ENCODE measurements around the gene DUSP3. TPM values are rescaled to one million over a fixed set of nuclear protein-coding genes. Genes with fewer than 3 reads are reported as not detected.
A peak's percentile ranks its signal among the peaks of the same experiment; 100 is the strongest.
"Not testable (repeated sequence)": the region's sequence is repeated elsewhere in the genome, so short reads cannot be mapped to it uniquely, and the experiment has no call there.

Gene DUSP3
- total and polyA plus RNA-seq, 4 experiments from 2014 or later: 5.8 to 13.1 (median 9.1) TPM

DNA sequence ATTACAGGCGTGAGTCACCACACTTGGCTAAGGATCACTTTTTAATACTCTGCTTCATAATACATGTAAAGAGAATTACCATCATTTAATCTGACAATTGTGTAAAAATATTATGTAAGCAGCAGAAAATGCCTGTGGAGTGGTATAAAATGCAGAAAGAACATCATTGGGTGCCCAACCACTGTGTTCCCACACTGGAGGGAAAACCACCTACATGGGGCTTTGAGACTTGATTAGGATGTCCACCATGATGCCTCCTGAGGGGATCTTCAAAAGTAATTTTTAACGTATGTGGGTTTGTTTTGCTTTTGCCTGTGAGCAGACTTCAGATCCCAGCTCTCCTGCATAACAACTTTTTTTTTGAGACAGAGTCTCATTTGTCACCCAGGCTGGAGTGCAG lies 20.3 kb upstream of the DUSP3 start:
- H3K27me3 Mint-ChIP-seq: peaks cover 19 to 23% of the 10 kb centered on the region in 2 donors
- CTCF ChIA-PET (ENCODE audit: partially characterized antibody): no interaction called here
- no peaks in the 10 kb centered on the region for H3K4me1 ChIP-seq (ENCODE audit: insufficient read depth, low read length)
- no peak for DNase-seq
- H3K4me3 ChIP-seq (ENCODE audit: low read length in 2 of 2): no peak overlapping the region
- no peaks in the 10 kb centered on the region for H3K36me3 ChIP-seq (ENCODE audit: insufficient read depth, low read length)
- no peak overlapping the region for H3K27ac Mint-ChIP-seq
- H3K36me3 Mint-ChIP-seq: no peaks in the 10 kb centered on the region
- no peak overlapping the region for H3K27ac ChIP-seq (ENCODE audit: low read depth, low read length)
- no peaks in the 10 kb centered on the region for H3K9me3 Mint-ChIP-seq
- no peaks in the 10 kb centered on the region for H3K9me3 ChIP-seq (ENCODE audit: control insufficient read depth in 1 of 2, low read length in 2 of 2)
- intact Hi-C loops (cut with micrococcal nuclease): no loop called here
- no peak overlapping the region for H3K4me3 Mint-ChIP-seq
- H3K27me3 ChIP-seq (ENCODE audit: insufficient read depth, low read length): no peaks in the 10 kb centered on the region
- POLR2A ChIA-PET (ENCODE audit: partially characterized antibody): interaction anchor here (0.6 kb wide), 1 partner anchor 620 kb away, joined by 3 read pairs; no protein-coding TSS in a partner anchor
- H3K4me1 Mint-ChIP-seq: no peaks in the 10 kb centered on the region

- DNase-seq; H3K4me3 Mint-ChIP-seq; H3K9me3 ChIP-seq (ENCODE audit: control insufficient read depth in 1 of 2, low read length in 2 of 2); H3K4me1 ChIP-seq (ENCODE audit: insufficient read depth, low read length); H3K36me3 ChIP-seq (ENCODE audit: insufficient read depth, low read length); H3K27me3 ChIP-seq (ENCODE audit: insufficient read depth, low read length); H3K9me3 Mint-ChIP-seq; H3K4me1 Mint-ChIP-seq; intact Hi-C loops (cut with micrococcal nuclease); H3K27ac ChIP-seq (ENCODE audit: low read depth, low read length); H3K36me3 Mint-ChIP-seq; CTCF ChIA-PET (ENCODE audit: partially characterized antibody); POLR2A ChIA-PET (ENCODE audit: partially characterized antibody); H3K4me3 ChIP-seq (ENCODE audit: low read length in 2 of 2); H3K27ac Mint-ChIP-seq: not testable (repeated sequence)
- peaks cover 15 to 20% of the 10 kb centered on the region in 2 donors for H3K27me3 Mint-ChIP-seq
Observed at GRCh38 chr17:43798024-43798423, 19.2 kb upstream of the DUSP3 start.

DNA sequence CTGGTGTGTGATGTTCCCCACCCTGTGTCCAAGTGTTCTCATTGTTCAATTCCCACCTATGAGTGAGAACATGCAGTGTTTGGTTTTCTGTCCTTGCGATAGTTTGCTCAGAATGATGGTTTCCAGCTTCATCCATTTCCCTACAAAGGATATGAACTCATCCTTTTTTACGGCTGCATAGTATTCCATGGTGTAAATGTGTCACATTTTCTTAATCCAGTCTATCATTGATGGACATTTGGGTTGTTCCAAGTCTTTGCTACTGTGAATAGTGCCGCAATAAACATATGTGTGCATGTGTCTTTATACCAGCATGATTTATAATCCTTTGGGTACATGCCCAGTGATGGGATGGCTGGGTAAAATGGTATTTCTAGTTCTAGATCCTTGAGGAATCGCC lies 13.9 kb upstream of the DUSP3 start:
- H3K9me3 Mint-ChIP-seq; H3K27ac ChIP-seq (ENCODE audit: low read depth, low read length); CTCF ChIA-PET (ENCODE audit: partially characterized antibody); H3K27ac Mint-ChIP-seq; H3K4me3 Mint-ChIP-seq; H3K36me3 Mint-ChIP-seq; intact Hi-C loops (cut with micrococcal nuclease); H3K36me3 ChIP-seq (ENCODE audit: insufficient read depth, low read length); H3K4me1 ChIP-seq (ENCODE audit: insufficient read depth, low read length); H3K4me3 ChIP-seq (ENCODE audit: low read length in 2 of 2); H3K9me3 ChIP-seq (ENCODE audit: control insufficient read depth in 1 of 2, low read length in 2 of 2); H3K27me3 ChIP-seq (ENCODE audit: insufficient read depth, low read length); POLR2A ChIA-PET (ENCODE audit: partially characterized antibody); DNase-seq: not testable (repeated sequence)
- peaks cover 9 to 14% of the 10 kb centered on the region in 2 donors for H3K27me3 Mint-ChIP-seq
- peaks cover 8 to 12% (median 10%) of the 10 kb centered on the region in 4 donors for H3K4me1 Mint-ChIP-seq

DNA sequence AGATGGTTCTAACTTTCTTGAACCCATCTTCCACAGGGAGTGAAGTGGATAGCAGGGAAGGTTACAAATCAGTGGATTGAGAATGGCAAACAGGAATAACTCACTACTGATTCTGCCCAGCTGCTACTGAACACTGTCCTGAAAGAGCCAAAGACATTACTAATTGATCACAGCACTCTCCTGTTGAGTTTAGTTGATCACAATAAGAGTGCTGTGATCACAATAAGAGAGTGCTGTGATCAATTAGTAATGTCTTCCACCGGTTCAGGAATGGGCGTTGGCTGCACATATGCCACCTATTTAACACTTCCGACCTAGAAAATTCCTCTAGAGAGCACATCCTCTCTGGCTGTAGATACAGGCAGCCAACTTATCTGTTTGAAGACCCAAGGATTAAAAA lies 12.8 kb upstream of the DUSP3 start:
- CTCF ChIA-PET (ENCODE audit: partially characterized antibody): no interaction called here
- Mint-ChIP-seq H3K27me3 (peaks cover 5 to 9% of the 10 kb centered on the region in 2 donors), H3K27ac (peak overlapping the region in 2 of 7 donors; percentile 35 to 42), H3K4me1 (peaks cover 8 to 12% (median 10%) of the 10 kb centered on the region in 4 donors), H3K4me3 (peak overlapping the region in 2 of 8 donors; percentile 20 to 46), H3K9me3 (peaks cover 0 to 6% (median 0%) of the 10 kb centered on the region in 8 donors), H3K36me3 (no peaks in the 10 kb centered on the region)
- intact Hi-C loops (cut with micrococcal nuclease): no loop called here
- peak in 4 of 5 donors; percentile 7 to 32 (median 16) for DNase-seq
- H3K27ac ChIP-seq (ENCODE audit: low read depth, low read length): no peak overlapping the region
- H3K4me1 ChIP-seq (ENCODE audit: insufficient read depth, low read length): peaks cover 9% of the 10 kb centered on the region
- POLR2A ChIA-PET (ENCODE audit: partially characterized antibody): no interaction called here
- no peaks in the 10 kb centered on the region for H3K36me3 ChIP-seq (ENCODE audit: insufficient read depth, low read length)
- H3K9me3 ChIP-seq (ENCODE audit: control insufficient read depth in 1 of 2, low read length in 2 of 2): no peaks in the 10 kb centered on the region
- H3K4me3 ChIP-seq (ENCODE audit: low read length in 2 of 2): no peak overlapping the region
- H3K27me3 ChIP-seq (ENCODE audit: insufficient read depth, low read length): no peaks in the 10 kb centered on the region

- Mint-ChIP-seq H3K27me3 (peaks cover 3 to 11% of the 10 kb centered on the region in 2 donors), H3K36me3 (no peaks in the 10 kb centered on the region), H3K4me3 (no peak overlapping the region), H3K9me3 (peaks cover 0 to 6% (median 0%) of the 10 kb centered on the region in 8 donors), H3K4me1 (peaks cover 8 to 12% (median 10%) of the 10 kb centered on the region in 4 donors), H3K27ac (no peak overlapping the region)
- no peaks in the 10 kb centered on the region for H3K27me3 ChIP-seq (ENCODE audit: insufficient read depth, low read length)
- peaks cover 9% of the 10 kb centered on the region for H3K4me1 ChIP-seq (ENCODE audit: insufficient read depth, low read length)
- ChIA-PET POLR2A (ENCODE audit: partially characterized antibody) (no interaction called here), CTCF (ENCODE audit: partially characterized antibody) (interaction anchor here (1.4 kb wide), 1 partner anchor 24 kb away, joined by 4 read pairs; no protein-coding TSS in a partner anchor)
- DNase-seq: no peak
- no peaks in the 10 kb centered on the region for H3K36me3 ChIP-seq (ENCODE audit: insufficient read depth, low read length)
- no peaks in the 10 kb centered on the region for H3K9me3 ChIP-seq (ENCODE audit: control insufficient read depth in 1 of 2, low read length in 2 of 2)
- intact Hi-C loops (cut with micrococcal nuclease): no loop called here
- no peak overlapping the region for H3K27ac ChIP-seq (ENCODE audit: low read depth, low read length)
- no peak overlapping the region for H3K4me3 ChIP-seq (ENCODE audit: low read length in 2 of 2)
Observed at GRCh38 chr17:43790311-43790940, 11.6 kb upstream of the DUSP3 start.

- H3K36me3 Mint-ChIP-seq: no peaks in the 10 kb centered on the region
- H3K9me3 Mint-ChIP-seq: peaks cover 0 to 6% (median 0%) of the 10 kb centered on the region in 8 donors
- Histone ChIP-seq H3K36me3 (ENCODE audit: insufficient read depth, low read length) (no peaks in the 10 kb centered on the region), H3K4me3 (ENCODE audit: low read length in 2 of 2) (no peak overlapping the region), H3K27ac (ENCODE audit: low read depth, low read length) (no peak overlapping the region), H3K9me3 (ENCODE audit: control insufficient read depth in 1 of 2, low read length in 2 of 2) (no peaks in the 10 kb centered on the region), H3K4me1 (ENCODE audit: insufficient read depth, low read length) (peaks cover 9% of the 10 kb centered on the region), H3K27me3 (ENCODE audit: insufficient read depth, low read length) (no peaks in the 10 kb centered on the region)
- H3K27me3 Mint-ChIP-seq: peaks cover 6 to 8% of the 10 kb centered on the region in 2 donors
- no peak overlapping the region for H3K4me3 Mint-ChIP-seq
- ChIA-PET POLR2A (ENCODE audit: partially characterized antibody) (no interaction called here), CTCF (ENCODE audit: partially characterized antibody) (interaction anchor here (1.4 kb wide), 1 partner anchor 23 kb away, joined by 4 read pairs; no protein-coding TSS in a partner anchor)
- intact Hi-C loops (cut with micrococcal nuclease): no loop called here
- H3K4me1 Mint-ChIP-seq: peaks cover 8 to 12% (median 10%) of the 10 kb centered on the region in 4 donors
- no peak for DNase-seq
- H3K27ac Mint-ChIP-seq: no peak overlapping the region
Observed at GRCh38 chr17:43789482-43789881, 10.7 kb upstream of the DUSP3 start.

DNA sequence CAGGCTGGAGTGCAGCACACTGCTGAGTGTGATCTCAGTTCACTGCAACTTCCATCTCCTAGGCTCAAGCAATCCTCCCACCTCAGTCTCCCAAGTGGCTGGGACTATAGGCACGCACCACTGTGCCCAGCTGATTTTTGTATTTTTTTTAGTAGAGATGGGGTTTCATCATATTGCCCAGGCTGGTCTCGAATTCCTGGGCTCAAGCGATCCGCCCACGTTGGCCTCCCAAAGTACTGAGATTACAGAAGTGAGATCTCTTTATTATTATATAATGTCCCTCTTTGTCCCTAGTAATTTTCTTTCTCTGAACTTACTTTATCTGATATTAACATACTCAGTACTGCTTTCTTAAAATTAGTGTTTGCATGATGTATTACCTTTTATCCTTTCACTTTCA lies 9.8 kb upstream of the DUSP3 start:
- intact Hi-C loops (cut with micrococcal nuclease): no loop called here
- Histone ChIP-seq H3K36me3 (ENCODE audit: insufficient read depth, low read length) (no peaks in the 10 kb centered on the region), H3K9me3 (ENCODE audit: control insufficient read depth in 1 of 2, low read length in 2 of 2) (no peaks in the 10 kb centered on the region), H3K27me3 (ENCODE audit: insufficient read depth, low read length) (no peaks in the 10 kb centered on the region), H3K4me3 (ENCODE audit: low read length in 2 of 2) (no peak overlapping the region), H3K4me1 (ENCODE audit: insufficient read depth, low read length) (peaks cover 9% of the 10 kb centered on the region), H3K27ac (ENCODE audit: low read depth, low read length) (no peak overlapping the region)
- no peak for DNase-seq
- Mint-ChIP-seq H3K36me3 (no peaks in the 10 kb centered on the region), H3K27me3 (peaks cover 7 to 9% of the 10 kb centered on the region in 2 donors), H3K9me3 (peaks cover 0 to 4% (median 0%) of the 10 kb centered on the region in 8 donors), H3K27ac (no peak overlapping the region), H3K4me3 (no peak overlapping the region), H3K4me1 (peaks cover 8 to 12% (median 10%) of the 10 kb centered on the region in 4 donors)
- ChIA-PET CTCF (ENCODE audit: partially characterized antibody) (interaction anchor here (1.5 kb wide), 1 partner anchor 22 kb away, joined by 4 read pairs; no protein-coding TSS in a partner anchor), POLR2A (ENCODE audit: partially characterized antibody) (no interaction called here)
